Activated CD8-positive, alpha-beta T cell treated with anti-CD3 and anti-CD28 coated beads for 36 hours (primary cell): ENCODE results near the gene BCOR. TPM values are rescaled to one million over a fixed set of nuclear protein-coding genes. Genes with fewer than 3 reads are reported as not detected.

Experiments
- ATAC-seq: fragments of 200-7000 bp; cut with Tn5 transposase; one replicate; pipeline ENCODE4 v1.10.0; 2021; ENCODE audit warnings: mild to moderate bottlenecking, moderate library complexity
- CTCF ChIA-PET: fragments of 350-600 bp; sonication (Branson Sonifier 250); formaldehyde crosslinking; loops from one replicate; lab custom pipeline; 2021; ENCODE audit warnings: antibody characterized with exemption; lab: Charles Lee
- POLR2A ChIA-PET: fragments of 350-600 bp; sonication (Branson Sonifier 250); formaldehyde crosslinking; loops from one replicate; lab custom pipeline; 2021; ENCODE audit warnings: antibody characterized with exemption; lab: Charles Lee
- DNase-seq: peaks from one replicate; pipeline ENCODE4 v3.0.0-alpha.2; 2020
- H3K27ac Mint-ChIP-seq: one replicate; pipeline ENCODE4 v1.8.0; 2021; ENCODE audit warnings: mild to moderate bottlenecking, mixed read lengths
- H3K27me3 Mint-ChIP-seq: one replicate; pipeline ENCODE4 v1.8.0; 2021; ENCODE audit warnings: mixed read lengths
- H3K36me3 Mint-ChIP-seq: one replicate; pipeline ENCODE4 v1.8.0; 2021; ENCODE audit warnings: low read depth, mixed read lengths
- H3K4me1 Mint-ChIP-seq: one replicate; pipeline ENCODE4 v1.8.0; 2021; ENCODE audit warnings: low read depth, mixed read lengths
- H3K4me3 Mint-ChIP-seq: one replicate; pipeline ENCODE4 v1.8.0; 2021; ENCODE audit warnings: mild to moderate bottlenecking, moderate library complexity, mixed read lengths
- H3K9me3 Mint-ChIP-seq: one replicate; pipeline ENCODE4 v1.8.0; 2021; ENCODE audit warnings: mixed read lengths
- CTCF ChIP-seq: fragments of 200-600 bp; IDR thresholded peaks from one replicate; pipeline ENCODE4 v1.8.0; 2022; ENCODE audit warnings: antibody characterized with exemption, mild to moderate bottlenecking
- intact Hi-C: fragments of 100-400 bp; cut with micrococcal nuclease; formaldehyde crosslinking; loops from one replicate; pipeline ENCODE4 v1.10.0; 2022
- total RNA-seq, 2 experiments: library from RNA; stranded (reverse); gene quantifications; one replicate each; pipeline ENCODE4 v1.2.3, GENCODE V29; 2021

The BCOR gene
- total RNA-seq, 2 experiments from 2014 or later = 38.3 to 39.6 TPM

GRCh38 chrX:40061871-40062524 lies 35.8 kb downstream of the BCOR start:
- H3K27me3 Mint-ChIP-seq = no peaks in the 10 kb centered on the region
- TF ChIP-seq CTCF = no peak
- CTCF ChIA-PET = interaction anchor here (1.0 kb wide), 1 partner anchor 91 kb away, joined by 3 read pairs; no protein-coding TSS in a partner anchor
- POLR2A ChIA-PET = no interaction called here
- peaks cover 42% of the 10 kb centered on the region for H3K36me3 Mint-ChIP-seq
- peaks cover 48% of the 10 kb centered on the region for H3K4me1 Mint-ChIP-seq
- DNase-seq (peak; percentile 56), ATAC-seq (peak; percentile 72)
- intact Hi-C loops = no loop called here
- peak overlapping the region; percentile 86 for H3K27ac Mint-ChIP-seq
- H3K9me3 Mint-ChIP-seq = no peaks in the 10 kb centered on the region
- no peak overlapping the region for H3K4me3 Mint-ChIP-seq

- Mint-ChIP-seq H3K27me3 (no peaks in the 10 kb centered on the region), H3K27ac (peak overlapping the region; percentile 48), H3K36me3 (peaks cover 46% of the 10 kb centered on the region), H3K4me3 (no peak overlapping the region), H3K9me3 (no peaks in the 10 kb centered on the region), H3K4me1 (peaks cover 42% of the 10 kb centered on the region)
- no peak for ATAC-seq
- ChIA-PET POLR2A (no interaction called here), CTCF (no interaction called here)
- intact Hi-C loops = no loop called here
- TF ChIP-seq CTCF = no peak
- no peak for DNase-seq
Measured at GRCh38 chrX:40061005-40061404, 36.8 kb downstream of the BCOR start.

GRCh38 chrX:40060356-40060845 lies 37.4 kb downstream of the BCOR start:
- no peaks in the 10 kb centered on the region for H3K27me3 Mint-ChIP-seq
- H3K9me3 Mint-ChIP-seq = no peaks in the 10 kb centered on the region
- ATAC-seq (no peak), DNase-seq (no peak)
- no peak for TF ChIP-seq CTCF
- H3K4me1 Mint-ChIP-seq = peaks cover 36% of the 10 kb centered on the region
- CTCF ChIA-PET = no interaction called here
- no peak overlapping the region for H3K4me3 Mint-ChIP-seq
- H3K27ac Mint-ChIP-seq = no peak overlapping the region
- peaks cover 43% of the 10 kb centered on the region for H3K36me3 Mint-ChIP-seq
- POLR2A ChIA-PET = no interaction called here
- intact Hi-C loops = no loop called here

- ChIA-PET POLR2A (interaction anchor here (0.6 to 0.9 kb wide), 2 partner anchors 9 to 10 kb away, joined by 3 read pairs; no protein-coding TSS in a partner anchor), CTCF (no interaction called here)
- Mint-ChIP-seq H3K27me3 (no peaks in the 10 kb centered on the region), H3K36me3 (peaks cover 50% of the 10 kb centered on the region), H3K27ac (no peak overlapping the region), H3K4me3 (no peak overlapping the region), H3K9me3 (no peaks in the 10 kb centered on the region), H3K4me1 (peaks cover 26% of the 10 kb centered on the region)
- no peak for ATAC-seq
- intact Hi-C loops = no loop called here
- DNase-seq = no peak
- TF ChIP-seq CTCF = no peak
Measured at GRCh38 chrX:40058719-40059118, 39.0 kb downstream of the BCOR start.

- ChIA-PET CTCF (interaction anchor here (1.1 kb wide), 2 partner anchors 22 to 243 kb away, joined by 4 read pairs; no protein-coding TSS in a partner anchor), POLR2A (no interaction called here)
- Mint-ChIP-seq H3K27ac (no peak overlapping the region), H3K4me1 (peaks cover 18% of the 10 kb centered on the region), H3K9me3 (peaks cover 4% of the 10 kb centered on the region), H3K36me3 (peaks cover 55% of the 10 kb centered on the region), H3K27me3 (no peaks in the 10 kb centered on the region), H3K4me3 (no peak overlapping the region)
- ATAC-seq (no peak), DNase-seq (no peak)
- intact Hi-C loops = no loop called here
- no peak for TF ChIP-seq CTCF
Measured at GRCh38 chrX:40057405-40057804, 40.4 kb downstream of the BCOR start.
